Stimulated activated CD4-positive, alpha-beta T cell treated with anti-CD3 and anti-CD28 coated beads, Interleukin-1b, Interleukin-23, amount 100 ng/mL, for 24 hours (primary cell): ENCODE data around the gene EVC2.
"Not testable (repeated sequence)": the region's sequence is repeated elsewhere in the genome, so short reads cannot be mapped to it uniquely, and the experiment has no call there.

Experiments
- DNase-seq, 4 experiments: peaks; one replicate each; pipeline ENCODE4 v3.0.0-alpha.2; 2020; ENCODE audit warnings: low read depth in 4 of 4, low spot score in 1 of 4

The EVC2 gene

DNA sequence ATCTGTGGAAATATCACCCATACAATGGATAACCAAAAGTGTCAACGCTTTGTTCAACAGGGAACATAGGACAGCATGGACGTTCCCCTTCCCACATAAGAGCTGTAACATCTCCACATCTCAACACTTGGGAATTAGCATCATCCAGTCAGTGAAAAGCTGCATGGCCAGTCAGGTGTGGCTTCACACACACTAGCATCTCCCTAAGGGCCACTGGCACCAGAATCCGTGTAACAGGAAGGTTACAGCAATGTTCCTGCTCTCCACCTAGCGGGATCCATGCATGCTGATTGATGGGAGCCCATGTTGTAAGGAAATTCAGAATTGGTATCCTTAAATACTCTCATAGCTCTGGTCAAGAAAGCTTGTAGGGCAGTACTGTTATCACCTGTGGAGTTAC, 78.8 kb downstream of the EVC2 start:
- DNase-seq, result no peak

GRCh38 chr4:5626913-5627312, 81.4 kb downstream of the EVC2 start:
- DNase-seq, result no peak

DNA sequence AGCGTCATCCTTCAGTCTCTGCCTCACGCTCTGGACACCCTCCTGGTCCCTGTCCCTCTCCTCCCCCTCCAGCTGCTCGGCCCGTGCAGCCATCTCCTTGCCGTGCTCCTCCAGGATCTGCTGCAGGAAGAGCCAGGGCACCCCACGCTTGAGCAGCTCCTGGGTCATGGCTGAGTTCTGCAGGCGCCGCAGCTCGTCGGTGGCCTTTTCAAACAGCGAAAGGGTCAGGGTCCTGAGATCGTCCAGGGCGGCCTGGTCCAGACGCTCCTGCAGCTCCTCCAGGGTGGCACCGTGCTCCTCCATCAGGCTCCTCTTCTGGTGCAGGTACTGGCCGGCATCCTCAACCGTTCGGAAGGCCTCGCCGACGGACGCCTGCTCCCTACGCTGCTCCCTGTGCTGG, 85.8 kb downstream of the EVC2 start:
- no peak for DNase-seq

DNA sequence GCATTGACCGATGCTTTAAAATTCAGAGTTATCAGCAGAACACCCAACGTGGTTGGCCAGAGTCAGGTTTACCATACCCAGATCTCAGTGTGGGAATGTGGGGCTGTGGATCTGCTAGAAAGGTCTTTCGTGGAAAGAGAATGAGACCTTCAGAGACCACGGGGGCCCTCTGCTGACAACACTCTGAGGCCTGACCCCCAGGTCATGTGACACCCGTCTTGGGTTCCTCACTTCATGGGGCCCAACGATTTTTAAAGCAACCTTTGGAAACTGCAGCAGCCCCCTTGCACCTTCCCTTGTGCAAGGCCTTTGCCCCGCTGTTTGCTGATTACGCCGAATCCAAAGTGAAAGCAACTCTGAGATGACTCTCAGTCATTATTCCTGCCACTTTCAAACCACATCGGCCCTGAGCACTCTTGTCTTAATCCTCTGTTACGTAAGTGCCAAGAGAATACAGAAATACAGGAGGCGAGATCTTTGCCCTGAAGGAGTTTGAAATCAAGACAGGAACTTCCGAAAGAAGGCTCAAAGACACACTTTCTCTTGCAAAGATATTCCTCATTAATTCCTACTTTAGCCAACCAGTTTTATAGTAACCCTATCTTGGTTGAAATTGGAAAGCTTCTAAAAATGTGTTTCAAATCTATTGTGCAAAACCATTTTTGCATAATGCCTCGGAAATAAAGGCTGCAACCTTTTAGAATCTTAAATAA, 88.3 kb downstream of the EVC2 start:
- DNase-seq, result no peak

- no peak for DNase-seq
These were observed 90.1 kb downstream of the EVC2 start for GRCh38 chr4:5618051-5618960.

DNA sequence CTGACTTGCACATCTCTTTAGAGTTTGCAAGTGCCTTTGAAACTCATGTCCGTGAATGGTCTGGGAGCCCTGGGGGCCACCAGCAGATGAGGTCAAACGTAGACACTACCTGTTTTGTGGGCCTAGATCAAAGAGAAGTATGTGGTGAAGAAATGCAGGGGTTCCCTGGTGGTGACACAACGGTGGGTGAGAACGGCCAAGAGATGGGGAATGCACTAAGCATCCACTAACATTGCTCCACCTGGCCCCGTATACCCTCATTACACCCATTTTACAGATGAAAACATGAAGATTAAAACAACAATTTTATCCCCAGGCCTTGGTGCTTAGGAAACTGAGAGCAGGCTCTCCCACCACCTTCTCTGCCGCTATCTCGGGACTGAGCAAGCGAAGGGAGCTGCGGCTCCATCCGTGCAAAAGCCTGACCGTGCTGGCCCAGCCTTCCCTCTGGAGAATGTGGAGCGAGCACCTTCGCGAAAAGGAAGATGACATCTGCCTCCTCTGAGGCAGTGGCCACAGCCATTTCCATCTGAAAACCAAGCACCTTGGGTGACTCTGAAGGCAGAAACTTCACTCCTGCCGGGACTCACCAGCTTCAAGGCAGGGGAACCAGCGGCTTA, 91.9 kb downstream of the EVC2 start:
- DNase-seq, result no peak

GRCh38 chr4:5615496-5616075, 92.8 kb downstream of the EVC2 start:
- no peak for DNase-seq

- DNase-seq, result no peak
These were observed 96.6 kb downstream of the EVC2 start for GRCh38 chr4:5611750-5612149.

- no peak for DNase-seq
These were observed 98.9 kb downstream of the EVC2 start for GRCh38 chr4:5609306-5610007.

GRCh38 chr4:5593828-5594227, 114.5 kb downstream of the EVC2 start:
- not testable (repeated sequence) for DNase-seq

DNA sequence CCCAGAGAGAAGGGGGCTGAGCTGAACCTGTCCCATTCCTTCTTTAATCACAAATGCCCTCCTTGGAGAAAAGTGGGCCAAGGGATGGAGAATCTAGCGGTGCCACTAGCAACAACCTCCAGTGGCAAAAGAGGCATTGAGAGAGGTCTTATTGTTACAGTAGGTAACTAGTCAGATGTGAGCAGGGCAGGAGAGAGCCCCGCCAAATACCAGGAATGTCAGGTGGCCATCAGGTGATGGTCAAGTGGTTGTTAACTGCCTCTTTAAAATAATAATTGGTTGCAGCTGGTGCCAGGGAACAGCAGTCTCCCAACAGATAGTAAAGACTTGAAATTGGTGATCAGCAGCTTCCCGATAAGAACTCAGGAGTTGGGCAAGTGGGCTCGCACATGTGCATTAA, 116.1 kb downstream of the EVC2 start:
- DNase-seq, result no peak

GRCh38 chr4:5589495-5589894, 118.9 kb downstream of the EVC2 start:
- DNase-seq, result no peak

DNA sequence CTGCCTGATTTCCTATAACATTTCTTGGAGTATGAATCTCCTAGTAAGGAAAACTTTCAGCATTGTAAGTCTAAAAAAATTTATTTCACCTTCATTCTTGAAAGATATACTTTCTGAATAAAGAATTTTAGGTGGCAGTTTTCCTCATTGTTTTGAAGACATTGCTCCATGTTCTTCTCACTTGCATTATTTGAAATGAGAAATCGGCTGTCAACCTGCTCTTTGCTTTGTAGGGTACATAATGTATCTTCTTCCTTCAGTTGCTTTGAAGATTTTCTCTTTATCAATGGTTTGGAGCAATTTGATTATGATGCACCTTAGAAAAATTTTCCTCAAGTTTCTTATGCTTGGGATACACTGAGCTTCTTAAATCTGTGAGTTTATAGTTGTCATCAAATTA, 120.3 kb downstream of the EVC2 start:
- no peak for DNase-seq

- DNase-seq, result no peak
These were observed 132.4 kb downstream of the EVC2 start for GRCh38 chr4:5575941-5576340.

DNA sequence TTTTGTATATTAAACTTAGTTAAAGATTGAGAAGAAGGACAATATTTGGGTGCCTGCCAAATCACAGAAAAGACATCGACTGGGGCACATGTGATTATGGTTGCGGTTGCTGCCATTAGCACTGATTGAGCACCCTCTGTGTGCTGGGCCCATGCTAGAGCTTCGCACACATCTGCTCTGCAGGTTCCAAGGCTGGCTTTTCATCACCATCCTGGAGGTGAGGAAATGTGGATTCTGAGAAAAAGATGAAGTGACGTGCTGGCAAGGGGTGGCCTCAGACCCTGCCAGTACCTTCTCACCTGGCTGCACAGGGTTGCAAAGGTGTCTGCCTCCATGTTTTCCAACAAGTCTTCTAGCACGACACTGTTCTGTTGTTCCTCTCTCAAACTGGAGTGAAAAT, 134.0 kb downstream of the EVC2 start:
- DNase-seq, result no peak

GRCh38 chr4:5573965-5574364, 134.4 kb downstream of the EVC2 start:
- no peak for DNase-seq

GRCh38 chr4:5572751-5573150, 135.6 kb downstream of the EVC2 start:
- no peak for DNase-seq

GRCh38 chr4:5572114-5572513, 136.2 kb downstream of the EVC2 start:
- no peak for DNase-seq

DNA sequence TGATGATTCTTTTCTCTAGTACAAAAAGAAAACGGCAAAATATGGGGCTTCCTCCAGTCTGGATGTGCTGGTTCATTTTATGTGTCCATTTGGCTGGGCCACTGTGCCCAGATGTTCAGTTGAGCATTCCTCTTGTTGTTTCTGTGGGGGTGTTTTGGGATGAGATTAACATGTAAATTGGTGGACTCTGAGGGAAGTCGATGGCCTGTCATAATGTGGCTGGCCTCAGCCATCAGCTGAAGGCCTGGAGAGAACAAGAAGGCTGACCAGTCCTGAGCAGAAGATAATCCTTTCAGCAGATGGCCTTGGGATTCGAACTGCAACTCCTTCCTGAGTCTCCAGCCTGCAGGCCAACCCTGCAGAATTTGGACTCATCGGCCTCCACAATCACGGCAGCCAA, 136.7 kb downstream of the EVC2 start:
- DNase-seq, result no peak

DNA sequence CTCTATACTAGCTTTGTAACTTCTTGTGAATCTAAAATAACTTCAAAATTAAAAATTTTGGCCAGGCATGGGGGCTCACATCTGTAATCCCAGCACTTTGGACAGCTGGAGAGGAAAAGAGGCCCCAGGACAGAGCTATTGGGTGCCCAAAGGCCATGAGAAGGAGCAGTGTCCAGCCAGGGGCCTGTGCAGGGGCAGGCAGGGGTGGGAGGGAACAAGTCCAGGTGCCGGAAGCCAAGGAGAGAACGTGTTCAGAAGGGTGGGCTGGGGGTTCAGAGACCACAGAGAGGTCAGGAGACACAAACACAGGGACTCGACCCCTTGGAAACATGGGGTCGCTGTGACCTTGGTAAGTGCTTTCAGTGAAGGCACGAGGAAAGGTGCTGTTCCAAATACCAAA, 138.9 kb downstream of the EVC2 start:
- DNase-seq, result no peak

DNA sequence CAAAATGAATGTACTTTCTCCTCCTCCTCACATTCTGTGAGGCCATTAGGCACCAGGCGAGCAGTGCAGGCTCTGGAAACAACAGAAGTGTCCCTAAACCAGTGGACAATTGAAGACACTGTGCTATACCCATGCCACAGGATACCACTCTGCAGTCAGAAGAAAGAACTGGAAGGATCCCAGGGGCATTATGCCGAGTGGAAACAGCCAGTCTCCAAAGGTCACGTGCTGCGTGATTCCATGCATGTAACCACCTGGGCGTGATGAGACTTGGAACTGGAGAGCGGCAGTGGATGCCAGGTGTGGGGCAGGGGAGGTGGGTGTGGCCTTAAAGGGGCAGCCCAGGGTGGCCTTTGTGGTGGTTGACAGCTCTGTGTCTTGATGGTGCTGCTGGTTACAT, 139.4 kb downstream of the EVC2 start:
- no peak for DNase-seq
